GM23338 (cell line): Measurements from ENCODE around the gene DOLPP1. TPM values are rescaled to one million over a fixed set of nuclear protein-coding genes. Genes with fewer than 3 reads are reported as not detected.
"Not testable (repeated sequence)": the region's sequence is repeated elsewhere in the genome, so short reads cannot be mapped to it uniquely, and the experiment has no call there.

ENCODE experiments used
- ATAC-seq: fragments of 200-7000 bp; cut with Tn5 transposase; 3 replicates; pipeline ENCODE4 v1.9.1; 2020
- DNase-seq: peaks from one replicate; pipeline ENCODE4 v3.0.0-alpha.2; 2015; ENCODE audit warnings: low spot score
- H2AFZ ChIP-seq: fragments of 200-600 bp; sonication (generic); 2 replicates; pipeline ENCODE4 v1.8.0; 2016; ENCODE audit warnings: antibody characterized with exemption, mild to moderate bottlenecking, moderate library complexity
- H3F3A ChIP-seq: fragments of 200-600 bp; sonication (generic); replicated peaks from 2 replicates; pipeline ENCODE4 v1.8.0; 2017; ENCODE audit warnings: antibody characterized with exemption, mixed run types, low read depth
- H3K27ac ChIP-seq: fragments of 200-600 bp; sonication (generic); 2 replicates; pipeline ENCODE4 v1.6.1; 2016; ENCODE audit warnings: low read depth
- H3K27me3 ChIP-seq: fragments of 200-600 bp; sonication (generic); 2 replicates; pipeline ENCODE4 v1.8.0; 2016; ENCODE audit warnings: mild to moderate bottlenecking, mixed run types, moderate library complexity; ENCODE audit not compliant: insufficient read depth
- H3K36me3 ChIP-seq: fragments of 200-600 bp; sonication (generic); 2 replicates; pipeline ENCODE4 v1.8.0; 2016; ENCODE audit warnings: mild to moderate bottlenecking; ENCODE audit not compliant: insufficient read depth
- H3K4me1 ChIP-seq: fragments of 200-600 bp; sonication (generic); 2 replicates; pipeline ENCODE4 v1.8.0; 2016; ENCODE audit warnings: mild to moderate bottlenecking, moderate library complexity; ENCODE audit not compliant: insufficient read depth
- H3K4me2 ChIP-seq: fragments of 200-600 bp; sonication (generic); 2 replicates; pipeline ENCODE4 v1.7.1; 2017; ENCODE audit warnings: mixed run types
- H3K4me3 ChIP-seq: fragments of 200-600 bp; sonication (generic); 2 replicates; pipeline ENCODE4 v1.6.1; 2016; ENCODE audit warnings: mixed run types
- H3K79me2 ChIP-seq: fragments of 200-600 bp; sonication (generic); replicated peaks from 2 replicates; pipeline ENCODE4 v1.8.0; 2017; ENCODE audit warnings: mild to moderate bottlenecking; ENCODE audit not compliant: insufficient read depth
- H3K9me2 ChIP-seq: fragments of 200-600 bp; sonication (generic); 2 replicates; pipeline ENCODE4 v1.8.0; 2017; ENCODE audit not compliant: insufficient read depth
- H4K20me1 ChIP-seq: fragments of 200-600 bp; sonication (generic); replicated peaks from 2 replicates; pipeline ENCODE4 v1.8.0; 2017; ENCODE audit warnings: mild to moderate bottlenecking; ENCODE audit not compliant: insufficient read depth
- H3K27ac Mint-ChIP-seq: 2 replicates; pipeline ENCODE4 v1.8.0; 2020; ENCODE audit warnings: inconsistent platforms, mild to moderate bottlenecking, moderate library complexity, mixed read lengths
- H3K27me3 Mint-ChIP-seq: 3 replicates; pipeline ENCODE4 v1.8.0; 2022; ENCODE audit warnings: low read depth, mild to moderate bottlenecking, moderate library complexity, mixed read lengths, inconsistent platforms; ENCODE audit not compliant: insufficient read depth, poor library complexity
- H3K36me3 Mint-ChIP-seq: 3 replicates; pipeline ENCODE4 v1.8.0; 2021; ENCODE audit warnings: low read depth, mild to moderate bottlenecking, inconsistent platforms, moderate library complexity, mixed read lengths
- H3K4me1 Mint-ChIP-seq: 3 replicates; pipeline ENCODE4 v1.8.0; 2020; ENCODE audit warnings: mild to moderate bottlenecking, inconsistent platforms, mixed read lengths
- H3K4me3 Mint-ChIP-seq: 3 replicates; pipeline ENCODE4 v1.8.0; 2021; ENCODE audit warnings: moderate library complexity, mild to moderate bottlenecking, inconsistent platforms, mixed read lengths
- H3K9me3 Mint-ChIP-seq: 3 replicates; pipeline ENCODE4 v1.8.0; 2020; ENCODE audit warnings: moderate library complexity, mild to moderate bottlenecking, inconsistent platforms, mixed read lengths
- CREB1 ChIP-seq: fragments of 250-450 bp; sonication (Bioruptor Pico); IDR thresholded peaks from 2 replicates; pipeline ENCODE4 v1.5.0; 2020; ENCODE audit warnings: low read depth, mild to moderate bottlenecking, moderate library complexity
- EZH2phosphoT487 ChIP-seq: fragments of 200-600 bp; sonication (generic); IDR thresholded peaks from one replicate; pipeline ENCODE4 v1.8.1; 2018; ENCODE audit warnings: antibody characterized with exemption; ENCODE audit not compliant: unreplicated experiment
- NANOG ChIP-seq: IDR thresholded peaks from 2 replicates; pipeline ENCODE4 v1.6.1; 2016; ENCODE audit warnings: antibody characterized with exemption, borderline replicate concordance
- POLR2AphosphoS5 ChIP-seq: IDR thresholded peaks from 2 replicates; pipeline ENCODE4 v1.6.1; 2016; ENCODE audit warnings: antibody characterized with exemption, low read depth
- ZNF114 ChIP-seq: fragments of 250-450 bp; sonication (Bioruptor Pico); IDR thresholded peaks from 2 replicates; pipeline ENCODE4 v1.5.0; 2020; ENCODE audit warnings: mild to moderate bottlenecking, moderate library complexity
- ZNF331 ChIP-seq: fragments of 250-450 bp; sonication (Bioruptor Pico); IDR thresholded peaks from 2 replicates; pipeline ENCODE4 v1.5.0; 2020; ENCODE audit warnings: low read depth, mild to moderate bottlenecking, moderate library complexity
- polyA plus RNA-seq: library from polyadenylated mRNA; unstranded; fragments of >200 nt; fragmentation: Nextera tagmentation; extraction: Ambion mirVana; gene quantifications from 2 replicates; pipeline ENCODE4 v1.2.1, GENCODE V29; 2016
- total RNA-seq: library from RNA; depleted of rRNA; stranded (reverse); fragments of >200 nt; shearing (Covaris generic); gene quantifications from 2 replicates; pipeline ENCODE4 v1.2.3, GENCODE V29; 2014
- TF ChIP-seq, protein P1 (sequence below): fragments of 250-450 bp; sonication (Bioruptor Pico); IDR thresholded peaks from 2 replicates; pipeline ENCODE4 v1.5.0; 2020; ENCODE audit warnings: mild to moderate bottlenecking, moderate library complexity

Gene DOLPP1
- total and polyA plus RNA-seq, 2 experiments from 2014 or later = 23.3 to 31.9 TPM

DNA sequence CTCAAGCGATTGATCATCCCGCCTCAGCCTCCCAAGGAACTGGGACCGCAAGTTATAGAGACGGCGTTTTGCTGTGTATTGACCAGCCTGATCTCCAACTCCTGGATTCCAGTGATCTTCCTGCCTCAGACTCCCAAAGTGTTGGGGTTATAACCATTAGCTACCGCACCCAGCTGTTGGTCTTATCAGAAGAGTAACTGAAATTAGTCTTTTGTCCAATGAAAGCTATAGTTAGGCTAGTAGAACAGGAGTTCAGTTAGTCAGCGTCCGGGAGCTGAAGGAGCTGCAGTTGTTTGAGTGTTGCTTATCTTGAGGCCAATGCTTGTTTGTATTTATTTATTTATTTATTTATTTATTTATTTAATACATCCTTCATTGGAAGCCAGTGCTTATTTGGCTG, 47.7 kb upstream of the DOLPP1 start:
- no peaks in the 10 kb centered on the region for H3K27me3 ChIP-seq
- TF ChIP-seq ZNF331 (CRISPR knock-in tag) = no peak
- TF ChIP-seq, protein P1, sequence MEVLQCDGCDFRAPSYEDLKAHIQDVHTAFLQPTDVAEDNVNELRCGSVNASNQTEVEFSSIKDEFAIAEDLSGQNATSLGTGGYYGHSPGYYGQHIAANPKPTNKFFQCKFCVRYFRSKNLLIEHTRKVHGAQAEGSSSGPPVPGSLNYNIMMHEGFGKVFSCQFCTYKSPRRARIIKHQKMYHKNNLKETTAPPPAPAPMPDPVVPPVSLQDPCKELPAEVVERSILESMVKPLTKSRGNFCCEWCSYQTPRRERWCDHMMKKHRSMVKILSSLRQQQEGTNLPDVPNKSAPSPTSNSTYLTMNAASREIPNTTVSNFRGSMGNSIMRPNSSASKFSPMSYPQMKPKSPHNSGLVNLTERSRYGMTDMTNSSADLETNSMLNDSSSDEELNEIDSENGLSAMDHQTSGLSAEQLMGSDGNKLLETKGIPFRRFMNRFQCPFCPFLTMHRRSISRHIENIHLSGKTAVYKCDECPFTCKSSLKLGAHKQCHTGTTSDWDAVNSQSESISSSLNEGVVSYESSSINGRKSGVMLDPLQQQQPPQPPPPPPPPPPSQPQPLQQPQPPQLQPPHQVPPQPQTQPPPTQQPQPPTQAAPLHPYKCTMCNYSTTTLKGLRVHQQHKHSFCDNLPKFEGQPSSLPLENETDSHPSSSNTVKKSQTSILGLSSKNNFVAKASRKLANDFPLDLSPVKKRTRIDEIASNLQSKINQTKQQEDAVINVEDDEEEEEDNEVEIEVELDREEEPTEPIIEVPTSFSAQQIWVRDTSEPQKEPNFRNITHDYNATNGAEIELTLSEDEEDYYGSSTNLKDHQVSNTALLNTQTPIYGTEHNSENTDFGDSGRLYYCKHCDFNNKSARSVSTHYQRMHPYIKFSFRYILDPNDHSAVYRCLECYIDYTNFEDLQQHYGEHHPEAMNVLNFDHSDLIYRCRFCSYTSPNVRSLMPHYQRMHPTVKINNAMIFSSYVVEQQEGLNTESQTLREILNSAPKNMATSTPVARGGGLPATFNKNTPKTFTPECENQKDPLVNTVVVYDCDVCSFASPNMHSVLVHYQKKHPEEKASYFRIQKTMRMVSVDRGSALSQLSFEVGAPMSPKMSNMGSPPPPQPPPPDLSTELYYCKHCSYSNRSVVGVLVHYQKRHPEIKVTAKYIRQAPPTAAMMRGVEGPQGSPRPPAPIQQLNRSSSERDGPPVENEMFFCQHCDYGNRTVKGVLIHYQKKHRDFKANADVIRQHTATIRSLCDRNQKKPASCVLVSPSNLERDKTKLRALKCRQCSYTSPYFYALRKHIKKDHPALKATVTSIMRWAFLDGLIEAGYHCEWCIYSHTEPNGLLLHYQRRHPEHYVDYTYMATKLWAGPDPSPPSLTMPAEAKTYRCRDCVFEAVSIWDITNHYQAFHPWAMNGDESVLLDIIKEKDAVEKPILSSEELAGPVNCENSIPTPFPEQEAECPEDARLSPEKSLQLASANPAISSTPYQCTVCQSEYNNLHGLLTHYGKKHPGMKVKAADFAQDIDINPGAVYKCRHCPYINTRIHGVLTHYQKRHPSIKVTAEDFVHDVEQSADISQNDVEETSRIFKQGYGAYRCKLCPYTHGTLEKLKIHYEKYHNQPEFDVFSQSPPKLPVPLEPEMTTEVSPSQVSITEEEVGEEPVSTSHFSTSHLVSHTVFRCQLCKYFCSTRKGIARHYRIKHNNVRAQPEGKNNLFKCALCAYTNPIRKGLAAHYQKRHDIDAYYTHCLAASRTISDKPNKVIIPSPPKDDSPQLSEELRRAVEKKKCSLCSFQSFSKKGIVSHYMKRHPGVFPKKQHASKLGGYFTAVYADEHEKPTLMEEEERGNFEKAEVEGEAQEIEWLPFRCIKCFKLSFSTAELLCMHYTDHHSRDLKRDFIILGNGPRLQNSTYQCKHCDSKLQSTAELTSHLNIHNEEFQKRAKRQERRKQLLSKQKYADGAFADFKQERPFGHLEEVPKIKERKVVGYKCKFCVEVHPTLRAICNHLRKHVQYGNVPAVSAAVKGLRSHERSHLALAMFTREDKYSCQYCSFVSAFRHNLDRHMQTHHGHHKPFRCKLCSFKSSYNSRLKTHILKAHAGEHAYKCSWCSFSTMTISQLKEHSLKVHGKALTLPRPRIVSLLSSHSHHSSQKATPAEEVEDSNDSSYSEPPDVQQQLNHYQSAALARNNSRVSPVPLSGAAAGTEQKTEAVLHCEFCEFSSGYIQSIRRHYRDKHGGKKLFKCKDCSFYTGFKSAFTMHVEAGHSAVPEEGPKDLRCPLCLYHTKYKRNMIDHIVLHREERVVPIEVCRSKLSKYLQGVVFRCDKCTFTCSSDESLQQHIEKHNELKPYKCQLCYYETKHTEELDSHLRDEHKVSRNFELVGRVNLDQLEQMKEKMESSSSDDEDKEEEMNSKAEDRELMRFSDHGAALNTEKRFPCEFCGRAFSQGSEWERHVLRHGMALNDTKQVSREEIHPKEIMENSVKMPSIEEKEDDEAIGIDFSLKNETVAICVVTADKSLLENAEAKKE = no peak
- TF ChIP-seq CREB1 (CRISPR knock-in tag) = no peak
- TF ChIP-seq ZNF114 (CRISPR knock-in tag) = no peak
- no peak for TF ChIP-seq NANOG
- TF ChIP-seq POLR2AphosphoS5 = no peak
- TF ChIP-seq EZH2phosphoT487 = no peak
- H3K4me2 ChIP-seq = no peak overlapping the region
- no peak overlapping the region for H3K27ac ChIP-seq
- Mint-ChIP-seq H3K4me3 (no peak overlapping the region), H3K27me3 (peaks cover 10% of the 10 kb centered on the region), H3K9me3 (no peaks in the 10 kb centered on the region), H3K4me1 (peaks cover 12% of the 10 kb centered on the region), H3K36me3 (no peaks in the 10 kb centered on the region; the same call in 2 of the 3 replicates), H3K27ac (no peak overlapping the region)
- H3K4me3 ChIP-seq = no peak overlapping the region
- DNase-seq (no peak), ATAC-seq (no peak)
- peaks cover 13% of the 10 kb centered on the region for H3K79me2 ChIP-seq
- H3K9me2 ChIP-seq = no peaks in the 10 kb centered on the region
- H3K4me1 ChIP-seq = no peaks in the 10 kb centered on the region
- H4K20me1 ChIP-seq = peaks cover under 1% of the 10 kb centered on the region; the same call in 1 of the 2 replicates
- no peak overlapping the region for H2AFZ ChIP-seq
- H3F3A ChIP-seq = 0 out of 2 replicates have a peak, but pooled peaks cover 2% of the 10 kb centered on the region
- H3K36me3 ChIP-seq = no peaks in the 10 kb centered on the region

DNA sequence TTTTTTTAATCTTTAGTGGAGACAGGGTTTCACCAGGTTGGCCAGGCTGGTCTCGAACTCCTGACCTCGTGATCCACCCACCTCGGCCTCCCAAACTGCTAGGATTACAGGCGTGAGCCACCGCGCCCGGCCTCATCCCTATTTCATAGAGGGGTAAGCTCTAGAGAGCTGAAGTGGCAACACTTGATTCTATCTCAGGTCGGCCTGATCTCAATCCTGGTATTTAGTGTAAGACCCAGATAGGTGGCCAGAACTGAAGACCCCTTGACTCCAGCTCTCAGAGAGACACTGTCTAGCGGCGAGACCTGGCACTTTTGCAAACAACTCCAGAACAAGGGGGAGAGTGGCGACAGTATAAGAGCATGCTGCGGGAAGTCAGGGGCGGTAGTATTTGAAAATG, 45.1 kb upstream of the DOLPP1 start:
- H3K4me2 ChIP-seq = peak overlapping the region; percentile 69
- H3K4me3 ChIP-seq = peak overlapping the region; percentile 39
- H3K79me2 ChIP-seq = peaks cover 30% of the 10 kb centered on the region
- H3K9me2 ChIP-seq, DNase-seq, H4K20me1 ChIP-seq, H3K4me1 Mint-ChIP-seq, H3K4me1 ChIP-seq, H2AFZ ChIP-seq, H3K9me3 Mint-ChIP-seq, H3K27me3 ChIP-seq, H3K36me3 Mint-ChIP-seq, H3K36me3 ChIP-seq, H3F3A ChIP-seq: not testable (repeated sequence)
- Mint-ChIP-seq H3K27me3 (peaks cover 11% of the 10 kb centered on the region), H3K27ac (peak overlapping the region; percentile 43), H3K4me3 (peak overlapping the region; percentile 93)
- ATAC-seq = peak; percentile 4
- 0 out of 2 replicates have a peak overlapping the region, but pooled peaks have one; percentile 9 for H3K27ac ChIP-seq
